GM12878 (cell line): ENCODE data around the gene KASH5. TPM values are rescaled to one million over a fixed set of nuclear protein-coding genes. Genes with fewer than 3 reads are reported as not detected.

Experiments used
- ATAC-seq: fragments of 200-7000 bp; cut with Tn5 transposase; 3 replicates; pipeline ENCODE4 v1.9.1; 2020; ENCODE audit warnings: mild to moderate bottlenecking, moderate library complexity
- BruUV-seq: library from RNA; stranded (reverse); fragments of 400-500 nt; replicated peaks from 2 replicates; lab custom pipeline; 2021; lab: Mats Ljungman, UMichigan
- CTCF ChIA-PET: fragments of 300-600 bp; sonication (Branson Sonifier 250); formaldehyde crosslinking; extraction: SDS; loops from one replicate; lab custom pipeline; 2021; ENCODE audit warnings: inconsistent platforms; lab: Yijun Ruan, JAX
- POLR2A ChIA-PET: fragments of 350-600 bp; formaldehyde crosslinking; extraction: SDS; loops from one replicate; lab custom pipeline; 2021; ENCODE audit warnings: inconsistent platforms; lab: Charles Lee
- RAD21 ChIA-PET: fragments of 300-600 bp; sonication (Branson Sonifier 250); formaldehyde crosslinking; loops from one replicate; lab custom pipeline; 2023; ENCODE audit warnings: antibody characterized with exemption; ENCODE audit not compliant: unreplicated experiment; lab: Charles Lee
- SMC1A ChIA-PET: fragments of 300-600 bp; sonication (Branson Sonifier 250); formaldehyde crosslinking; loops from one replicate; lab custom pipeline; 2023; ENCODE audit not compliant: unreplicated experiment, uncharacterized antibody; lab: Charles Lee
- DNase-seq: peaks from one replicate; pipeline ENCODE4 v3.0.0-alpha.2; 2011; ENCODE audit warnings: low read depth, low spot score
- FAIRE-seq: peaks from 3 replicates; lab custom pipeline; 2011; peaks lifted over from hg19 to GRCh38; lab: Jason Lieb, UNC
- H2AFZ ChIP-seq: 2 replicates; pipeline ENCODE4 v1.6.0; 2011; ENCODE audit warnings: low read depth, low read length, control low read depth; ENCODE audit not compliant: control insufficient read depth
- H3K27ac ChIP-seq: 2 replicates; pipeline ENCODE4 v1.5.1; 2011; ENCODE audit warnings: control low read depth; ENCODE audit not compliant: control insufficient read depth, insufficient read depth
- H3K27me3 ChIP-seq, 2 experiments: replicated peaks in 1 of 2; 2 replicates each; pipeline versions ENCODE4 v1.6.0 to v1.6.1; 2011; ENCODE audit warnings: low read length in 1 of 2; ENCODE audit not compliant: control insufficient read depth in 2 of 2, insufficient read depth in 2 of 2
- H3K36me3 ChIP-seq, 2 experiments: 2 replicates each; pipeline ENCODE4 v1.5.1; 2011; ENCODE audit warnings: low read length in 1 of 2; ENCODE audit not compliant: control insufficient read depth in 2 of 2, insufficient read depth in 2 of 2
- H3K4me1 ChIP-seq: 2 replicates; pipeline ENCODE4 v1.6.1; 2011; ENCODE audit warnings: mild to moderate bottlenecking, low read length, moderate library complexity, mixed read lengths; ENCODE audit not compliant: control insufficient read depth, insufficient read depth
- H3K4me2 ChIP-seq: 2 replicates; pipeline ENCODE4 v1.6.0; 2011; ENCODE audit warnings: control low read depth; ENCODE audit not compliant: control insufficient read depth, insufficient read depth
- H3K4me3 ChIP-seq: fragments of 200-600 bp; sonication (generic); 2 replicates; pipeline ENCODE4 v1.5.1; 2016
- H3K79me2 ChIP-seq: 2 replicates; pipeline ENCODE4 v1.6.0; 2011; ENCODE audit warnings: low read length; ENCODE audit not compliant: control insufficient read depth, insufficient read depth
- H3K9ac ChIP-seq: 2 replicates; pipeline ENCODE4 v1.8.0; 2011; ENCODE audit warnings: low read length, control low read depth, mixed read lengths; ENCODE audit not compliant: control insufficient read depth, insufficient read depth
- H3K9me3 ChIP-seq: replicated peaks from 3 replicates; pipeline ENCODE4 v1.5.1; 2011; ENCODE audit warnings: mild to moderate bottlenecking, low read length; ENCODE audit not compliant: control insufficient read depth, insufficient read depth
- H4K20me1 ChIP-seq: 2 replicates; pipeline ENCODE4 v1.6.0; 2011; ENCODE audit not compliant: control insufficient read depth, insufficient read depth
- ATF7 ChIP-seq: fragments of 450-650 bp; IDR thresholded peaks from 2 replicates; pipeline ENCODE4 v1.6.1; 2016; ENCODE audit warnings: low read depth, mild to moderate bottlenecking
- CBFB ChIP-seq: IDR thresholded peaks from 2 replicates; pipeline ENCODE4 v1.6.1; 2016; ENCODE audit warnings: antibody characterized with exemption, low read depth
- CBX5 ChIP-seq: sonication (generic); IDR thresholded peaks from 2 replicates; pipeline ENCODE4 v1.6.1; 2016; ENCODE audit warnings: low read depth, moderate library complexity, mild to moderate bottlenecking, inconsistent platforms
- EED ChIP-seq: sonication (generic); IDR thresholded peaks from 2 replicates; pipeline ENCODE4 v1.6.1; 2016; ENCODE audit warnings: antibody characterized with exemption, low read depth
- EZH2 ChIP-seq: IDR thresholded peaks from 2 replicates; pipeline ENCODE4 v1.6.1; 2012; ENCODE audit warnings: low read depth, mild to moderate bottlenecking, control low read depth, inconsistent platforms, low read length, borderline replicate concordance; ENCODE audit not compliant: control insufficient read depth
- KDM1A ChIP-seq: fragments of 200-600 bp; sonication (generic); IDR thresholded peaks from 2 replicates; pipeline ENCODE4 v1.6.1; 2016; ENCODE audit warnings: borderline replicate concordance
- MEF2A ChIP-seq: IDR thresholded peaks from 2 replicates; pipeline ENCODE4 v1.6.1; 2011; ENCODE audit warnings: low read depth, mild to moderate bottlenecking, low read length, moderate library complexity; ENCODE audit not compliant: insufficient read depth
- POLR2A ChIP-seq: IDR thresholded peaks from 2 replicates; pipeline ENCODE4 v1.6.1; 2011; ENCODE audit warnings: low read depth, mild to moderate bottlenecking, low read length
- POLR2AphosphoS2 ChIP-seq: IDR thresholded peaks from 2 replicates; pipeline ENCODE4 v1.6.1; 2011; ENCODE audit warnings: low read depth, mild to moderate bottlenecking, low read length, improper control_type of control experiment, moderate library complexity
- USF1 ChIP-seq: IDR thresholded peaks from 2 replicates; pipeline ENCODE4 v1.6.1; 2011; ENCODE audit warnings: borderline replicate concordance, low read depth, mild to moderate bottlenecking, moderate library complexity, mixed read lengths, low read length; ENCODE audit not compliant: insufficient read depth; ENCODE audit errors: extremely low read length
- ZNF592 ChIP-seq: fragments of 450-650 bp; IDR thresholded peaks from 2 replicates; pipeline ENCODE4 v1.6.1; 2017; ENCODE audit warnings: mild to moderate bottlenecking, moderate library complexity
- WGBS: methylation state at CpG from one replicate; pipeline ENCODE4 v1.1.6; 2016; ENCODE audit warnings: low lambda C conversion rate; ENCODE audit not compliant: insufficient replicate concordance, insufficient coverage; ENCODE audit errors: missing lambda C conversion rate; 5-methylcytosine and 5-hydroxymethylcytosine counted together
- in situ Hi-C: fragments of 300-500 bp; cut with MboI; formaldehyde crosslinking; loops from 9 replicates; pipeline ENCODE4 v1.14.3; 2018; ENCODE audit warnings: mixed read lengths
- intact Hi-C: fragments of 100-400 bp; cut with micrococcal nuclease; formaldehyde crosslinking; loops from one replicate; pipeline ENCODE4 v1.14.2; 2022; ENCODE audit not compliant: unreplicated experiment
- polyA plus RNA-seq, 11 experiments: library from polyadenylated mRNA; depleted of rRNA in 4 of 11; unstranded in 6 of 11; stranded (reverse) in 5 of 11; fragments of >200 nt; fragmentation: Nextera tagmentation in 4 of 11; fragmentation: Illumina TruSeq in 1 of 11; extraction: Ambion mirVana in 4 of 11; extraction: Trizol in 1 of 11; gene quantifications; 1 replicate in 1 of 11; 2 replicates in 10 of 11; pipeline versions ENCODE4 v1.2.1 to v1.2.3, GENCODE V29; 2011 to 2016; ENCODE audit warnings: inconsistent platforms in 2 of 11, missing spikeins in 2 of 11, low read depth in 1 of 11
- total RNA-seq, 4 experiments: library from RNA; depleted of rRNA in 3 of 4; stranded (reverse); fragments of >200 nt in 3 of 4; fragmentation: Illumina TruSeq in 1 of 4; extraction: Trizol in 1 of 4; gene quantifications; 2 replicates each; pipeline versions ENCODE4 v1.2.1 to v1.2.3, GENCODE V29; 2013 to 2021

KASH5 gene
- total and polyA plus RNA-seq, 10 of the 15 experiments (the other 5 are each of a cell fraction or from before 2014, with no cell fraction given), result 0.03 to 0.06 (median 0.05) TPM; not detected in 7

GRCh38 chr19:49407079-49407478 is 19.0 kb downstream of the KASH5 start:
- POLR2A ChIA-PET, result no interaction called here
- Histone ChIP-seq H3K79me2 (no peaks in the 10 kb centered on the region), H2AFZ (no peak overlapping the region), H3K4me1 (peaks cover 21% of the 10 kb centered on the region), H3K4me2 (no peak overlapping the region), H4K20me1 (no peaks in the 10 kb centered on the region), H3K27ac (no peak overlapping the region), H3K9me3 (no peaks in the 10 kb centered on the region), H3K9ac (no peak overlapping the region), H3K36me3 (no peaks in the 10 kb centered on the region), H3K27me3 (no peaks in the 10 kb centered on the region), H3K4me3 (no peak overlapping the region)
- no peak for ATAC-seq
- SMC1A ChIA-PET, result interaction anchor here (1.0 kb wide), 1 partner anchor 76 kb away, joined by 3 read pairs; no protein-coding TSS in a partner anchor
- TF ChIP-seq KDM1A, result no peak
- TF ChIP-seq EED, result no peak
- TF ChIP-seq ATF7, result no peak
- TF ChIP-seq USF1, result no peak
- TF ChIP-seq EZH2, result no peak
- no peak for TF ChIP-seq POLR2AphosphoS2
- no peak for TF ChIP-seq ZNF592
- TF ChIP-seq POLR2A, result no peak
- no peak for TF ChIP-seq CBFB
- TF ChIP-seq CBX5, result no peak
- TF ChIP-seq MEF2A, result no peak
- no peak for FAIRE-seq
- intact Hi-C loops (no loop called here), in situ Hi-C loops (no loop called here)
- no TSS peak for BruUV-seq
- RAD21 ChIA-PET, result interaction anchor here (1.2 kb wide), 1 partner anchor 16 kb away, joined by 4 read pairs; no protein-coding TSS in a partner anchor
- CTCF ChIA-PET, result interaction anchor here (2.6 kb wide), 1 partner anchor 16 kb away, joined by 11 read pairs; no protein-coding TSS in a partner anchor
- DNase-seq, result no peak
- WGBS, result 65% methylated on average over 7 of the region's 7 CpGs
